Tibial artery (tissue), 4 donors: Measurements from ENCODE around the gene THOC7.

Experiments used
- DNase-seq, 2 donors: peaks; one replicate each; pipeline ENCODE4 v3.0.0-alpha.2; 2019
- H3K27ac ChIP-seq, 2 donors: fragments of 200-600 bp; sonication (generic) in 1 of 2; 1 replicate in 1 of 2; 2 replicates in 1 of 2; pipeline ENCODE4 v1.5.1; 2018 to 2019; ENCODE audit warnings: mild to moderate bottlenecking in 1 of 2
- H3K27me3 ChIP-seq, 2 donors: fragments of 200-600 bp; sonication (generic) in 1 of 2; one replicate each; pipeline versions ENCODE4 v1.5.1 to v1.6.0; 2016 to 2019
- H3K36me3 ChIP-seq, 3 donors: fragments of 200-600 bp; sonication (generic) in 2 of 3; one replicate each; pipeline ENCODE4 v1.5.1; 2016 to 2019; ENCODE audit warnings: mild to moderate bottlenecking in 2 of 3
- H3K4me1 ChIP-seq, 4 donors: fragments of 200-600 bp; sonication (generic) in 2 of 4; 1 replicate in 3 of 4; 2 replicates in 1 of 4; pipeline ENCODE4 v1.5.1; 2016 to 2019
- H3K4me3 ChIP-seq, 2 donors: fragments of 200-600 bp; sonication (generic) in 1 of 2; 1 replicate in 1 of 2; 2 replicates in 1 of 2; pipeline ENCODE4 v1.5.1; 2018 to 2019; ENCODE audit warnings: mild to moderate bottlenecking in 2 of 2
- H3K9me3 ChIP-seq, 3 donors: fragments of 200-600 bp; sonication (generic) in 1 of 3; one replicate each; pipeline ENCODE4 v1.5.1; 2016 to 2019
- CTCF ChIP-seq, 2 experiments: fragments of 200-600 bp in 1 of 2; fragments of 450-650 bp in 1 of 2; IDR thresholded peaks; one replicate each; pipeline ENCODE4 v1.5.1; 2017 to 2019; ENCODE audit warnings: antibody characterized with exemption in 2 of 2, mild to moderate bottlenecking in 1 of 2, moderate library complexity in 1 of 2
- intact Hi-C: fragments of 100-400 bp; cut with DNase I; formaldehyde crosslinking; loops from one replicate; pipeline ENCODE4 v1.15.0; 2023; ENCODE audit warnings: low total_unique reads

The THOC7 gene

GRCh38 chr3:63851287-63851686, 12.3 kb downstream of the THOC7 start:
- no peaks in the 10 kb centered on the region for H3K9me3 ChIP-seq
- no peaks in the 10 kb centered on the region for H3K27me3 ChIP-seq
- no peak for DNase-seq
- H3K4me3 ChIP-seq, result no peak overlapping the region
- H3K27ac ChIP-seq, result no peak overlapping the region
- intact Hi-C loops, result no loop called here
- TF ChIP-seq CTCF (IDR thresholded peaks at IDR 0.05), result no peak
- H3K36me3 ChIP-seq, result no peaks in the 10 kb centered on the region
- H3K4me1 ChIP-seq, result no peaks in the 10 kb centered on the region

- no peak overlapping the region for H3K4me3 ChIP-seq
- no peak for TF ChIP-seq CTCF (IDR thresholded peaks at IDR 0.05)
- intact Hi-C loops, result no loop called here
- no peak overlapping the region for H3K27ac ChIP-seq
- no peaks in the 10 kb centered on the region for H3K4me1 ChIP-seq
- H3K27me3 ChIP-seq, result no peaks in the 10 kb centered on the region
- H3K36me3 ChIP-seq, result no peaks in the 10 kb centered on the region
- H3K9me3 ChIP-seq, result no peaks in the 10 kb centered on the region
- DNase-seq, result no peak
These were observed 14.4 kb downstream of the THOC7 start for GRCh38 chr3:63849175-63849574.

- Histone ChIP-seq H3K27ac (no peak overlapping the region), H3K4me1 (no peaks in the 10 kb centered on the region), H3K9me3 (no peaks in the 10 kb centered on the region), H3K36me3 (no peaks in the 10 kb centered on the region), H3K4me3 (no peak overlapping the region), H3K27me3 (no peaks in the 10 kb centered on the region)
- no peak for DNase-seq
- no peak for TF ChIP-seq CTCF (IDR thresholded peaks at IDR 0.05)
- intact Hi-C loops, result no loop called here
These were observed 15.7 kb downstream of the THOC7 start for GRCh38 chr3:63847718-63848450.

- Histone ChIP-seq H3K4me3 (no peak overlapping the region), H3K27me3 (no peaks in the 10 kb centered on the region), H3K9me3 (no peaks in the 10 kb centered on the region), H3K36me3 (no peaks in the 10 kb centered on the region), H3K4me1 (no peaks in the 10 kb centered on the region), H3K27ac (no peak overlapping the region)
- intact Hi-C loops, result no loop called here
- TF ChIP-seq CTCF (IDR thresholded peaks at IDR 0.05), result no peak
- no peak for DNase-seq
These were observed 18.4 kb downstream of the THOC7 start for GRCh38 chr3:63845215-63845614.

- no peak for TF ChIP-seq CTCF (IDR thresholded peaks at IDR 0.05)
- intact Hi-C loops, result no loop called here
These were observed 21.5 kb downstream of the THOC7 start for GRCh38 chr3:63842127-63842526.

GRCh38 chr3:63841704-63842103, 21.9 kb downstream of the THOC7 start:
- intact Hi-C loops, result no loop called here
- no peak for DNase-seq
- no peak for TF ChIP-seq CTCF (IDR thresholded peaks at IDR 0.05)
- no peak overlapping the region for H3K4me3 ChIP-seq
- no peaks in the 10 kb centered on the region for H3K9me3 ChIP-seq
- H3K4me1 ChIP-seq, result no peaks in the 10 kb centered on the region
- no peaks in the 10 kb centered on the region for H3K36me3 ChIP-seq
- H3K27ac ChIP-seq, result no peak overlapping the region
- H3K27me3 ChIP-seq, result no peaks in the 10 kb centered on the region

More at GRCh38 chr3:63842127-63842526, 21.5 kb downstream of the THOC7 start:
- Histone ChIP-seq H3K27me3 (no peaks in the 10 kb centered on the region), H3K4me3 (no peak overlapping the region), H3K4me1 (no peaks in the 10 kb centered on the region), H3K36me3 (no peaks in the 10 kb centered on the region), H3K27ac (no peak overlapping the region), H3K9me3 (no peaks in the 10 kb centered on the region)
- no peak for DNase-seq
